Type B pancreatic cell (in vitro differentiated cells): ENCODE measurements around the gene FFAR4. TPM values are rescaled to one million over a fixed set of nuclear protein-coding genes. Genes with fewer than 3 reads are reported as not detected.

Experiments used
- DNase-seq: peaks from one replicate; pipeline ENCODE4 v3.0.0; 2021; ENCODE audit warnings: mixed read lengths; ENCODE audit not compliant: unreplicated experiment; ENCODE audit errors: extremely low spot score
- H3K27ac Mint-ChIP-seq: 2 replicates; pipeline ENCODE4 v1.8.0; 2021; ENCODE audit warnings: mild to moderate bottlenecking, mixed read lengths
- H3K27me3 Mint-ChIP-seq: 2 replicates; pipeline ENCODE4 v1.8.0; 2021; ENCODE audit warnings: mixed read lengths
- H3K36me3 Mint-ChIP-seq: 2 replicates; pipeline ENCODE4 v1.8.0; 2021; ENCODE audit warnings: mixed read lengths
- H3K4me1 Mint-ChIP-seq: one replicate; pipeline ENCODE4 v1.8.0; 2021; ENCODE audit warnings: mixed read lengths; ENCODE audit not compliant: unreplicated experiment
- H3K4me3 Mint-ChIP-seq: 2 replicates; pipeline ENCODE4 v1.8.0; 2021; ENCODE audit warnings: mild to moderate bottlenecking, mixed read lengths
- H3K9me3 Mint-ChIP-seq: 2 replicates; pipeline ENCODE4 v1.8.0; 2021; ENCODE audit warnings: mixed read lengths
- total RNA-seq: library from RNA; stranded (reverse); gene quantifications from 2 replicates; pipeline ENCODE4 v1.2.1, GENCODE V29; 2021; ENCODE audit warnings: low replicate concordance
- TF ChIP-seq, protein P1 (sequence below): fragments of 200-600 bp; sonication (generic); conservative IDR thresholded peaks from 2 replicates; pipeline ENCODE4 v1.5.0; 2021; ENCODE audit warnings: antibody characterized with exemption, mild to moderate bottlenecking

Gene FFAR4
- total RNA-seq, 1 donor from 2014 or later, result 0.70 TPM

DNA sequence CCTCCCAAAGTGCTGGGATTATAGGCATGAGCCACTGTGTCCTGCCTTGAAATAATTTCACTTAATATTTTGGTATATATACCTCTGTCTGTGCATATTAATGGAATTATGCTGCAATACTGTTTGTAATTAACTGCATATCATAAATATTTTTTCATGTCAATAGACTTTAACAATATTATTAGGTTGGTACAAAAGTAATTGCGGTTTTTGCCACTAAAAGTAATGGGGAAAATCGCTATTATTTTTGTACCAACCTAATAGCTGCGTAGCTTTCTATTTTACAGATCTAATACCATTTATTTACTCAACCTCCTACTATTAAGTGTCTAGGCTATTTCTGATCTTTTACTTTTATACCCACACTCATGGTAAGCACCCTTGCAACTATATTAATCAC is 42.0 kb downstream of the FFAR4 start:
- TF ChIP-seq, protein P1, sequence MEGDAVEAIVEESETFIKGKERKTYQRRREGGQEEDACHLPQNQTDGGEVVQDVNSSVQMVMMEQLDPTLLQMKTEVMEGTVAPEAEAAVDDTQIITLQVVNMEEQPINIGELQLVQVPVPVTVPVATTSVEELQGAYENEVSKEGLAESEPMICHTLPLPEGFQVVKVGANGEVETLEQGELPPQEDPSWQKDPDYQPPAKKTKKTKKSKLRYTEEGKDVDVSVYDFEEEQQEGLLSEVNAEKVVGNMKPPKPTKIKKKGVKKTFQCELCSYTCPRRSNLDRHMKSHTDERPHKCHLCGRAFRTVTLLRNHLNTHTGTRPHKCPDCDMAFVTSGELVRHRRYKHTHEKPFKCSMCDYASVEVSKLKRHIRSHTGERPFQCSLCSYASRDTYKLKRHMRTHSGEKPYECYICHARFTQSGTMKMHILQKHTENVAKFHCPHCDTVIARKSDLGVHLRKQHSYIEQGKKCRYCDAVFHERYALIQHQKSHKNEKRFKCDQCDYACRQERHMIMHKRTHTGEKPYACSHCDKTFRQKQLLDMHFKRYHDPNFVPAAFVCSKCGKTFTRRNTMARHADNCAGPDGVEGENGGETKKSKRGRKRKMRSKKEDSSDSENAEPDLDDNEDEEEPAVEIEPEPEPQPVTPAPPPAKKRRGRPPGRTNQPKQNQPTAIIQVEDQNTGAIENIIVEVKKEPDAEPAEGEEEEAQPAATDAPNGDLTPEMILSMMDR, result no peak
- Mint-ChIP-seq H3K4me1 (peaks cover 10% of the 10 kb centered on the region), H3K27me3 (peaks cover 57% of the 10 kb centered on the region), H3K36me3 (no peaks in the 10 kb centered on the region), H3K27ac (no peak overlapping the region), H3K9me3 (no peaks in the 10 kb centered on the region), H3K4me3 (no peak overlapping the region)
- DNase-seq, result no peak

- no peak for DNase-seq
- H3K36me3 Mint-ChIP-seq, result no peaks in the 10 kb centered on the region
- H3K9me3 Mint-ChIP-seq, result no peaks in the 10 kb centered on the region
- H3K4me3 Mint-ChIP-seq, result no peak within 1 kb of the TSS
- no peak within 1 kb of the TSS for H3K27ac Mint-ChIP-seq
- TF ChIP-seq, protein P1, result no peak
- H3K4me1 Mint-ChIP-seq, result peaks cover 5% of the 10 kb centered on the region
- H3K27me3 Mint-ChIP-seq, result peaks cover 31% of the 10 kb centered on the region
Measured at GRCh38 chr10:93612311-93612710, 45.8 kb downstream of the FFAR4 start, which contains the start of gene PDE6C. Gene PDE6C (plus strand): TSS chr10:93612537. CDS start chr10:93612726, 189 bp downstream.

DNA sequence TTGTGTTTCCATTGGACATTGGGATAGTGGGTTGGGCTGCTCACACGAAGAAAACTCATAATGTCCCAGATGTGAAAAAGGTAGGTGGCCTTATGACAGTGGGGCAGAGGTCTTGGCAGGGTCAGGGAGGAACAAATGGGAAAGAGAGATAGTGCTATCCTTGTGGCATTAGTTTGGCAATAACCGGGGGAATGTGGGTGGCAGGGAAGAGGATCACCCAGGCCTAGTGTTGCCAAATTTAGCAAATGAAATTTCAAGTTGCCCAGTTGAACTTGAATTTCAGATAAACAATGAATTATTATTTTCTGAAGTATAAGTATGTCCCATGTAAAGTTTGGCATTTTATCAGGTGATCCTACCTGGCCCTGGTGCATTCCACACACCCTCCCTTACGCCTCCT is 46.7 kb downstream of the FFAR4 start:
- no peaks in the 10 kb centered on the region for H3K9me3 Mint-ChIP-seq
- DNase-seq, result no peak
- peaks cover 31% of the 10 kb centered on the region for H3K27me3 Mint-ChIP-seq
- no peaks in the 10 kb centered on the region for H3K36me3 Mint-ChIP-seq
- TF ChIP-seq, protein P1, result no peak
- peaks cover 5% of the 10 kb centered on the region for H3K4me1 Mint-ChIP-seq
- H3K27ac Mint-ChIP-seq, result no peak overlapping the region
- no peak overlapping the region for H3K4me3 Mint-ChIP-seq

GRCh38 chr10:93614101-93614825 is 47.8 kb downstream of the FFAR4 start:
- TF ChIP-seq, protein P1, result no peak
- no peaks in the 10 kb centered on the region for H3K9me3 Mint-ChIP-seq
- no peaks in the 10 kb centered on the region for H3K36me3 Mint-ChIP-seq
- H3K27me3 Mint-ChIP-seq, result peaks cover 27% of the 10 kb centered on the region
- DNase-seq, result no peak
- H3K4me3 Mint-ChIP-seq, result no peak overlapping the region
- H3K27ac Mint-ChIP-seq, result no peak overlapping the region
- H3K4me1 Mint-ChIP-seq, result peaks cover 5% of the 10 kb centered on the region

DNA sequence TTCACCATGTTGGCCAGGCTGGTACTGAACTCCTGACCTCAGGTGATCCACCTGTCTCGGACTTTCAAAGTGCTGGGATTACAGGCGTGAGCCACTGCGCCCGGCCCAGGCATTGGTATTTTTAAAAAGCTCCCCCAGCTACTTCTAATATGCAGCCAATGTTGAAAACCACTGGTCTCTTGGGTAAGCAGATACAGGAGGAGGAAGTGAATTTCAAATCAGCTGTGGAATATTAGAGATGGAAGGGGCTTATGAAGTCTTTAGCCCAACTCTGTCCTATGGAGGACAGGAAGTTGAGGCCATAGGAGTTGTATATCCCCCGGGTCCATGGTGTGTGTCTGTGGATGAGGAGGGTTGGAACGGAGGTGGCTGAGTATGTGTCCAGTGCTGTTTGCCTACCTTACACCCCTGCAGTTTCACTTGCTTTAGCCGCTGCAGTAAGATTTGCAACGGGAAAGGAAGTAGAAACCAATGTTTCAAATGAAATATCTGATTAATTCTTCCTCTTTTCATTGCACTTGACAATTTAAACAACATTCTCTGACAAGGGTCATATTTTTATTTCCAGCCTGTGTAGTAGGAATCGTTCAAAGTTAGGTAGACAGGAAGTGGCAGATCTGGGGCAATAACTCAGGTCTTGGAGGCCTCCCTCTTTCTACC is 49.2 kb downstream of the FFAR4 start:
- H3K27ac Mint-ChIP-seq, result no peak overlapping the region
- peaks cover 5% of the 10 kb centered on the region for H3K4me1 Mint-ChIP-seq
- TF ChIP-seq, protein P1, result no peak
- no peaks in the 10 kb centered on the region for H3K9me3 Mint-ChIP-seq
- H3K4me3 Mint-ChIP-seq, result no peak overlapping the region
- DNase-seq, result no peak
- no peaks in the 10 kb centered on the region for H3K36me3 Mint-ChIP-seq
- H3K27me3 Mint-ChIP-seq, result peaks cover 35% of the 10 kb centered on the region
